ENCODE measurements around the gene NACAD. TPM values are rescaled to one million over a fixed set of nuclear protein-coding genes. Genes with fewer than 3 reads are reported as not detected.

NACAD gene
- total RNA-seq, 6 experiments from 2014 or later = 0.09 to 0.42 (median 0.12) TPM; not detected in 1

- Histone ChIP-seq H3K36me3 (peaks cover 16 to 85% (median 57%) of the 10 kb centered on the region in 4 donors), H3K27ac (no peak overlapping the region), H3K9me3 (no peaks in the 10 kb centered on the region), H3K4me3 (no peak overlapping the region), H3K27me3 (no peaks in the 10 kb centered on the region), H3K4me1 (peaks cover 0 to 20% (median 4%) of the 10 kb centered on the region in 4 donors)
- intact Hi-C loops (cut with DNase I) = no loop called here
- ATAC-seq (no peak), DNase-seq (no peak)
- TF ChIP-seq CTCF (IDR thresholded peaks at IDR 0.05) (no peak), POLR2A (IDR thresholded peaks at IDR 0.05) (no peak)
- no CpG with 5 or more reads among the region's 8 CpGs for WGBS (ENCODE audit: insufficient coverage, low coverage, low lambda C conversion rate, missing lambda C conversion rate)
These were observed 16.9 kb upstream of the NACAD start for GRCh38 chr7:45105588-45106188.

- H3K4me1 ChIP-seq = peaks cover 0 to 14% (median under 1%) of the 10 kb centered on the region in 4 donors
- peaks cover 16 to 92% (median 62%) of the 10 kb centered on the region in 4 donors for H3K36me3 ChIP-seq
- H3K27ac ChIP-seq = no peak overlapping the region
- intact Hi-C loops (cut with DNase I) = no loop called here
- no peaks in the 10 kb centered on the region for H3K27me3 ChIP-seq
- no peak for DNase-seq
- ATAC-seq = no peak
- TF ChIP-seq POLR2A (IDR thresholded peaks at IDR 0.05) (no peak), CTCF (IDR thresholded peaks at IDR 0.05) (no peak)
- 60% methylated on average over 1 of the region's 12 CpGs for WGBS (ENCODE audit: insufficient coverage, low coverage, low lambda C conversion rate, missing lambda C conversion rate)
- no peaks in the 10 kb centered on the region for H3K9me3 ChIP-seq
- H3K4me3 ChIP-seq = no peak overlapping the region
These were observed 16.2 kb upstream of the NACAD start for GRCh38 chr7:45104844-45105587.

- DNase-seq (no peak), ATAC-seq (no peak)
- H3K9me3 ChIP-seq = no peaks in the 10 kb centered on the region
- no peak overlapping the region for H3K4me3 ChIP-seq
- no peaks in the 10 kb centered on the region for H3K27me3 ChIP-seq
- H3K27ac ChIP-seq = no peak overlapping the region
- H3K4me1 ChIP-seq = peaks cover 0 to 12% (median 0%) of the 10 kb centered on the region in 4 donors
- WGBS (ENCODE audit: insufficient coverage, low coverage, low lambda C conversion rate, missing lambda C conversion rate) = no CpG with 5 or more reads among the region's 17 CpGs
- intact Hi-C loops (cut with DNase I) = no loop called here
- peaks cover 16 to 100% (median 64%) of the 10 kb centered on the region in 4 donors for H3K36me3 ChIP-seq
- TF ChIP-seq POLR2A (IDR thresholded peaks at IDR 0.05) (no peak), CTCF (IDR thresholded peaks at IDR 0.05) (no peak)
These were observed 15.4 kb upstream of the NACAD start for GRCh38 chr7:45103958-45104843.

GRCh38 chr7:45102785-45103712, 14.3 kb upstream of the NACAD start:
- H3K27me3 ChIP-seq = no peaks in the 10 kb centered on the region
- no peak for ATAC-seq
- no peak overlapping the region for H3K4me3 ChIP-seq
- TF ChIP-seq CTCF (IDR thresholded peaks at IDR 0.05) (no peak), POLR2A (IDR thresholded peaks at IDR 0.05) (no peak)
- no peak for DNase-seq
- peaks cover 16 to 92% (median 58%) of the 10 kb centered on the region in 4 donors for H3K36me3 ChIP-seq
- intact Hi-C loops (cut with DNase I) = no loop called here
- no peaks in the 10 kb centered on the region for H3K9me3 ChIP-seq
- WGBS (ENCODE audit: insufficient coverage, low coverage, low lambda C conversion rate, missing lambda C conversion rate) = 95% methylated on average over 7 of the region's 14 CpGs
- peaks cover 0 to 2% (median 0%) of the 10 kb centered on the region in 4 donors for H3K4me1 ChIP-seq
- no peak overlapping the region for H3K27ac ChIP-seq

Measured in right lobe of liver (tissue), 6 donors.